ENCODE data around the gene CYTH3.
A peak's percentile ranks its signal among the peaks of the same experiment; 100 is the strongest.
"Not testable (repeated sequence)": the region's sequence is repeated elsewhere in the genome, so short reads cannot be mapped to it uniquely, and the experiment has no call there.

The CYTH3 gene

GRCh38 chr7:6284055-6284400 lies 11.6 kb upstream of the CYTH3 start:
- FAIRE-seq = peak; percentile 36

GRCh38 chr7:6283391-6284054 lies 11.1 kb upstream of the CYTH3 start:
- not testable (repeated sequence) for DNase-seq (ENCODE audit: insufficient read length, low spot score); FAIRE-seq

More at GRCh38 chr7:6284055-6284400, 11.6 kb upstream of the CYTH3 start:
- DNase-seq (ENCODE audit: insufficient read length, low spot score) = no peak

GRCh38 chr7:6279937-6280336 lies 7.5 kb upstream of the CYTH3 start:
- DNase-seq (ENCODE audit: insufficient read length, low spot score) (no peak), FAIRE-seq (no peak)

GRCh38 chr7:6279341-6279740 lies 6.9 kb upstream of the CYTH3 start:
- no peak for FAIRE-seq
- DNase-seq (ENCODE audit: insufficient read length, low spot score) = no peak

- DNase-seq (ENCODE audit: insufficient read length, low spot score) (no peak), FAIRE-seq (no peak)
Observed at GRCh38 chr7:6278749-6279310, 6.4 kb upstream of the CYTH3 start.

GRCh38 chr7:6277476-6277875 lies 5.1 kb upstream of the CYTH3 start:
- DNase-seq (ENCODE audit: insufficient read length, low spot score) = no peak
- FAIRE-seq = no peak

- FAIRE-seq (no peak), DNase-seq (ENCODE audit: insufficient read length, low spot score) (no peak)
Observed at GRCh38 chr7:6276911-6277408, 4.5 kb upstream of the CYTH3 start.

- FAIRE-seq = no peak
Observed at GRCh38 chr7:6274743-6275142, 2.3 kb upstream of the CYTH3 start.

GRCh38 chr7:6273917-6274630 lies 1.6 kb upstream of the CYTH3 start:
- FAIRE-seq (no peak), DNase-seq (ENCODE audit: insufficient read length, low spot score) (no peak)

More at GRCh38 chr7:6274743-6275142, 2.3 kb upstream of the CYTH3 start:
- no peak for DNase-seq (ENCODE audit: insufficient read length, low spot score)

GRCh38 chr7:6273380-6273837 lies 985 bp upstream of the CYTH3 start:
- FAIRE-seq = no peak
- no peak for DNase-seq (ENCODE audit: insufficient read length, low spot score)

- no peak for FAIRE-seq
- no peak for DNase-seq (ENCODE audit: insufficient read length, low spot score)
Observed at GRCh38 chr7:6271694-6272440, 557 bp downstream of the CYTH3 start.

- FAIRE-seq = peak; percentile 60
- DNase-seq (ENCODE audit: insufficient read length, low spot score) = no peak
Observed at GRCh38 chr7:6271060-6271658, 1.3 kb downstream of the CYTH3 start.

GRCh38 chr7:6269527-6269926 lies 2.9 kb downstream of the CYTH3 start:
- FAIRE-seq = no peak
- DNase-seq (ENCODE audit: insufficient read length, low spot score) = no peak

- DNase-seq (ENCODE audit: insufficient read length, low spot score) = no peak
- no peak for FAIRE-seq
Observed at GRCh38 chr7:6268907-6269306, 3.5 kb downstream of the CYTH3 start.

- DNase-seq (ENCODE audit: insufficient read length, low spot score) = no peak
- FAIRE-seq = no peak
Observed at GRCh38 chr7:6268023-6268900, 4.2 kb downstream of the CYTH3 start.

GRCh38 chr7:6266699-6267098 lies 5.7 kb downstream of the CYTH3 start:
- FAIRE-seq = no peak
- DNase-seq (ENCODE audit: insufficient read length, low spot score) = no peak

GRCh38 chr7:6262221-6262620 lies 10.2 kb downstream of the CYTH3 start:
- DNase-seq (ENCODE audit: insufficient read length, low spot score) (no peak), FAIRE-seq (peak; percentile 66)

GRCh38 chr7:6261699-6262098 lies 10.7 kb downstream of the CYTH3 start:
- FAIRE-seq = no peak

GRCh38 chr7:6260291-6261187 lies 11.9 kb downstream of the CYTH3 start:
- FAIRE-seq (no peak), DNase-seq (ENCODE audit: insufficient read length, low spot score) (no peak)

More at GRCh38 chr7:6261699-6262098, 10.7 kb downstream of the CYTH3 start:
- no peak for DNase-seq (ENCODE audit: insufficient read length, low spot score)

All from HTR-8/SVneo (cell line).